HK-2 (cell line): ENCODE data around the gene TTLL3.
"Not testable (repeated sequence)": the region's sequence is repeated elsewhere in the genome, so short reads cannot be mapped to it uniquely, and the experiment has no call there.

Experiments used
- DNase-seq: peaks from one replicate; pipeline ENCODE4 v3.0.0-alpha.2; 2018; ENCODE audit not compliant: unreplicated experiment

TTLL3 gene, protein sequence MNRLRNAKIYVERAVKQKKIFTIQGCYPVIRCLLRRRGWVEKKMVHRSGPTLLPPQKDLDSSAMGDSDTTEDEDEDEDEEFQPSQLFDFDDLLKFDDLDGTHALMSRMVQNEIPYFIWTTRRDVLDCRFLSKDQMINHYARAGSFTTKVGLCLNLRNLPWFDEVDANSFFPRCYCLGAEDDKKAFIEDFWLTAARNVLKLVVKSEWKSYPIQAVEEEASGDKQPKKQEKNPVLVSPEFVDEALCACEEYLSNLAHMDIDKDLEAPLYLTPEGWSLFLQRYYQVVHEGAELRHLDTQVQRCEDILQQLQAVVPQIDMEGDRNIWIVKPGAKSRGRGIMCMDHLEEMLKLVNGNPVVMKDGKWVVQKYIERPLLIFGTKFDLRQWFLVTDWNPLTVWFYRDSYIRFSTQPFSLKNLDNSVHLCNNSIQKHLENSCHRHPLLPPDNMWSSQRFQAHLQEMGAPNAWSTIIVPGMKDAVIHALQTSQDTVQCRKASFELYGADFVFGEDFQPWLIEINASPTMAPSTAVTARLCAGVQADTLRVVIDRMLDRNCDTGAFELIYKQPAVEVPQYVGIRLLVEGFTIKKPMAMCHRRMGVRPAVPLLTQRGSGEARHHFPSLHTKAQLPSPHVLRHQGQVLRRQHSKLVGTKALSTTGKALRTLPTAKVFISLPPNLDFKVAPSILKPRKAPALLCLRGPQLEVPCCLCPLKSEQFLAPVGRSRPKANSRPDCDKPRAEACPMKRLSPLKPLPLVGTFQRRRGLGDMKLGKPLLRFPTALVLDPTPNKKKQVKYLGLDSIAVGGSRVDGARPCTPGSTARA

DNA sequence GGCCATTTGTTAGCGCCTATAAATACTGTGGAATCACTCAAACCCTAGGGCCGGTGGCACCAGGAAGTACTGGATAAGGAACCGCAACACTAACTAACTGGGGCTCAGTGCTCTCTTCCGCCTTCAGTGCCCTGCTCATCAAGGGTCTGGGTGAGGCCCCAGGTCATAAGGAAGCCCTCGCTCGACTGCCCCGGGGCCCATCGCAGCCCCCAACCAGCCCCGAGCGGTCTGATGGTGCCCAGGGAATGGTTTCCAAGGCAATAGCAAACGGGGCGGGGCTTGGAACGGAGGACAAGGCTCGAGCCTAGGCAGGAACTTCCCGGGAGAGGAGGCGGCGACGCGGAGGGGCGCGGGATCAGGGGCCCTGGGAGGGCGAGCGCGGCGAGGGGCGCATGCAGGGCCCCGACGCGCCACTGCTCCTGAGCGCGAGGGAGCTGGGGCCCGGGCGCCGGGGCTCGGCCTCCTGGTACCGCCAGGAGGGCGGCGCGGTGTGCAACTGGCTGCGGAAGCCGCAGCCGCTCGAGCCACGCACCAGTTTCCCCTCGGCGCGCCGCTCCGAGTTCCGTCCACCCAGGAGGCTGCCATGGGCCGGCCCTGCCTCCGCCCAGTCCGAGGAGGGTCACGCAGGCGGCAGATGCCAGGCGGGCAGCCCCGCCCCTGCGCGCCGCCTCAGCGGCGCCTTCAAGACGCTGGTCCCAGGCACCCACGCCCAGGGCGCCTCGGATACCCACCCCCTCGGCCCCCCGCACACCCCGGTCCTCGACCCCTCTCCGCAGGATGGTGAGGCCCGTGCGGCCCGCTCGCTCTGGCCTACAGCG lies at the start of gene TTLL3:
TSS of gene TTLL3 (plus strand) at position 648 of the 818 bp plus-strand sequence. CDS start 400 bp downstream, outside the sequence.
- DNase-seq, result peak; percentile 67

GRCh38 chr3:9760779-9761505 lies 49.1 kb upstream of the TTLL3 start:
- no peak for DNase-seq

DNA sequence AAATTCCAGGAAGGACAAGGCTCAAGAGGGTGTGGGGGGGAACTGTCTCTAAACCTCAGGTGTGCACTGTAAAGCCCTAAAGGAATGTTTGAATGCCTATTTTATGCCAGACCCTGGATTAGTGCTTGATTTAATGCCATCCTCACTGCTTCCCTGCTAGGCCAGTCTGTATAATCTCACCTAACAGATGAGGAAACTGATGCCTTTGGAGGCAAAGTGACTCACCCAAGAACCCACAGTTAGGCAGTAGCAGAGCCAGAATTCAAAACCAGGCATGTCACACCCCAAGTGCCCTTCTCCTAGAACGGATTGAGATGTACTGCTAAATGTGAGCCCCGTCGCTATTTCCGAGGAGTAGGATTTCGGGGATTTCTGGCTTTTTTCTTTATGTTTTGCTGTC lies 48.1 kb upstream of the TTLL3 start:
- no peak for DNase-seq

DNA sequence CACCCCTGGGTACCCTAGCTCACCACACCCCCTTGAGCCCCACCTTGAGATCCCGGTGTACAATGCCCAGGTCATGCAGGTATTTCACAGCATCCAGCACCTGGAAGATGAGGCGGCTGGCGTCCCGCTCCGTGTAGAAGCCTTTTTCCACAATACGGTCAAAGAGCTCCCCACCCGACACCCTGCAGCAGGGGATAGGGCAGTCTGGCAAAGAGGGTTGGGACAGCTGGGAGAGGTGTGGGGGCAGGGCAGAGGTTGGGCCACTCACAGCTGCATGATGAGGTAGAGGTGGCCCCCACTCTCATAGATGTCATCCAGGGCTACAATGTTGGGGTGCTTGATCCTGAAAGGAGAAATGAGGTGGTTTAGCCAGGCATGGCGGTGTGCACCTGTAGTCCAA lies 47.2 kb upstream of the TTLL3 start:
- DNase-seq, result no peak

GRCh38 chr3:9765865-9766264 lies 44.2 kb upstream of the TTLL3 start:
- DNase-seq, result no peak

- DNase-seq, result no peak
These were observed 42.6 kb upstream of the TTLL3 start for GRCh38 chr3:9767418-9767817.

- DNase-seq, result no peak
These were observed 41.8 kb upstream of the TTLL3 start for GRCh38 chr3:9768141-9768775.

GRCh38 chr3:9769012-9769411 lies 41.0 kb upstream of the TTLL3 start:
- no peak for DNase-seq

- peak; percentile 71 for DNase-seq
These were observed 40.4 kb upstream of the TTLL3 start, which contains the start of gene CAMK1 for GRCh38 chr3:9769426-9770275. Gene CAMK1, minus strand, starts transcription at chr3:9769947. Its CDS starts 2,198 bp downstream, at chr3:9767749.

DNA sequence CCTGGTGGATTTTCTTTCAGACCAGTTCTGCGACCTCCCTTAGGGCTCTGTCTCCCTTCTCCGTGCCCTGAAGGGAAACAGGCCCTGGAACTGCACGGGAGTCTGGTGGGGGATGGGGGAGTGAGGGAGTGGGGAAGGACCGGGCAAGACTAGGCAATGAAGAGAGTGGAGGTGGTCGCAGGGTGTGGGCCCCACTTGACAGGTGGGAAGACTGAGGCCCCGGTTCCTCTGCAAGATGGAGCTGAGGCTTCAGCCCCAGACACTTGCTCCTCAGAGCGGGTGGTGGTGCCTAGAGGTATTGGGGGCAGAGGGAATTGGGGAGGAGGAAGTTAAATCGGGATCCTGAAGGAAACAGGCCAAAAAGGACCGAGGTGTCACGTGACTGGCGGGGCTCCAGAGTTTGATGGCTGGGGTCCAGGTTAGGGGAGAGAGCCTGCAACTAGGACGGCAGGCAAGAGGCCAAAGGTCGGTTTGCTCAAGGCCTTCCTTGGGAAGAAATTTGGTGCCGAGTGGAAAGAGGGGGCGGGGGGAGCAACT lies 39.7 kb upstream of the TTLL3 start:
- no peak for DNase-seq

DNA sequence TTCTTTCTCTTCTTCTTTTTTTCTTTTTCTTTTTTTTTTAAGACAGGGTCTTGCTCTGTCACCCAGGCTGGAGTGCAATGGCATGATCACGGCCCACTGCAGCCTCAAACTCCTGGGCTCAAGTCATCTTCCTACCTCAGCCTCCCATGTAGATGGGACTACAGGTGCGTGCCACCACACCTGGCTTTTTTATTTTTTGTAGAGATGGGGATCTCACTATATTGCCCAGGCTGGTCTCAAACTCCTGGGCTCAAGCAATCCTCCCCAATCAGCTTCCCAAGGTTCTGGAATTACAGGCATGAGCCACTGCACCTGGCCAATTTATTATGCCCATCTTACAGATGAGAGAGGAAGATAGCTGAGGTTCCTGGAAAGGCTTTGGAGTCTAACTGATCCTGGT lies 39.1 kb upstream of the TTLL3 start:
- not testable (repeated sequence) for DNase-seq

DNA sequence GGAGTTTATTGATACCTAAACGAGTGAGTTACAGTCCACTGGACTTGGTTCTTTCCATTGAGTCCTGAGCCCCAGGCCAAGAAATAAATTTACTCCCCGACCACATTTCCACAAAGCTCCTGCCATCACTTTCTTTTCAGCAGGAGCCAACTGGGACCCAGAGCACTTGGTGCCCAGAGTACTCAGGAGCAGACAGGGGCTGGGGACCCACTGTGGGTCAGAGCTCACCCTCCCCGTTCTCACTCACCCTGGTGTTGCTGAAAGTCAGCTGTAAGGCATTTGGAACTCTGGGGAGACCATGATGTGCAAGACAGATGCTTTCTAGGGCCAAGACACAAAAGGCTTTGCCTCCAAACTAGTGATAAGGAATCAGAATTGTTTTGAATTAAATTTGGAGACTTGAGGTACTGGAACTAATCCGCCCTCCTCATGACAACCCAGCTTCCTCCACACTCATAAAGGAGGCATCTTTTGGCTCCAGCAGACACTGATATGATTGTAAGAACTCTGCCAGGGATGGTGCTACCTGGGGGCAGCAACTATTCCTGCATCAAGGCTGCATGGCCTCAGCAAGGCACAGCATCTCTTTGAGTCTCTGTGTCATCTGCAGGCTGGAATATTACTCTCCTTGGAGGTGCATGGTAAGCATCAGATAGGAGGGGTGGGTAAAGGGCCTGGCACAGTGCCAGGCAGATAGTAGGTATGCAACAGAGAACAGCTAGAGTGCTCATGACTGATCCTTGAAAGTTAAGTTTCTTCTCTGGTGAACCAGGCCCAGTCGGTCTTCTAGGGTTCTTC lies 33.0 kb upstream of the TTLL3 start:
- DNase-seq, result no peak

- no peak for DNase-seq
These were observed 32.4 kb upstream of the TTLL3 start for GRCh38 chr3:9777694-9778021.

GRCh38 chr3:9778143-9779074 lies 31.7 kb upstream of the TTLL3 start:
- DNase-seq, result no peak

- no peak for DNase-seq
These were observed 30.9 kb upstream of the TTLL3 start for GRCh38 chr3:9779075-9779593.

- peak; percentile 78 for DNase-seq
These were observed 30.2 kb upstream of the TTLL3 start for GRCh38 chr3:9779721-9780457.

DNA sequence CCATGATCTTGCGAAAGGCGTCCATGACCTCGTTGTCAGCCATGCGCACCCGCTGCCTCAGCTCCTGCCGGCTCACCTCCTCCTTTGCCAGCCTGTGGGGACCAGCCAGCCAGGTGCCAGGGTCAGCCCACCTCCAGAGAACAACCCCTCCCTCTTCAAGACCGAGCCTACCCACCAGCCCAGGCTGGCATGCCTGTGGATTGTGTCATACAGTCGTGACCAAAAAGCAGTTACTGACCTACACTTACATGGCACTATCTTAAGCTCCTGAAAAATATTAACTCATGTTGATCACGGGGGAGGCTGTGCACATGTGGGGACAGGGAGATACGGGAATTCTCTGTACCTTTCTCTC lies 29.6 kb upstream of the TTLL3 start:
- DNase-seq, result no peak
